B cell (primary cell): ENCODE measurements around the gene APOB. TPM values are rescaled to one million over a fixed set of nuclear protein-coding genes. Genes with fewer than 3 reads are reported as not detected.

ENCODE experiments used
- ATAC-seq: fragments of 200-7000 bp; cut with Tn5 transposase; one replicate; pipeline ENCODE4 v1.10.0; 2021; ENCODE audit warnings: low read depth, mild to moderate bottlenecking, moderate number of reproducible peaks, moderate library complexity
- CTCF ChIA-PET: fragments of 350-600 bp; sonication (Branson Sonifier 250); formaldehyde crosslinking; loops from one replicate; lab custom pipeline; 2021; ENCODE audit warnings: antibody characterized with exemption, inconsistent platforms; lab: Charles Lee
- POLR2A ChIA-PET: fragments of 350-600 bp; sonication (Branson Sonifier 250); formaldehyde crosslinking; loops from one replicate; lab custom pipeline; 2021; ENCODE audit warnings: antibody characterized with exemption; lab: Charles Lee
- DNase-seq: peaks from one replicate; pipeline ENCODE4 v3.0.0; 2013
- H2AFZ ChIP-seq: 2 replicates; pipeline ENCODE4 v1.6.1; 2012; ENCODE audit warnings: mild to moderate bottlenecking, low read depth, low read length; ENCODE audit not compliant: insufficient read depth, poor library complexity, severe bottlenecking
- H3K27ac ChIP-seq, 2 donors: 1 replicate in 1 of 2; 2 replicates in 1 of 2; pipeline ENCODE4 v1.5.1; 2012 to 2013; ENCODE audit warnings: low read length in 2 of 2, mild to moderate bottlenecking in 2 of 2, moderate library complexity in 1 of 2
- H3K27me3 ChIP-seq, 4 experiments: fragments of 200-600 bp in 1 of 4; sonication (generic) in 1 of 4; replicated peaks in 1 of 4; 1 replicate in 2 of 4; 2 replicates in 2 of 4; pipeline versions ENCODE4 v1.6.1 to v1.7.0; 2013 to 2016; ENCODE audit warnings: low read length in 3 of 4, mild to moderate bottlenecking in 2 of 4, mixed read lengths in 1 of 4, moderate library complexity in 1 of 4; ENCODE audit not compliant: insufficient read depth in 4 of 4, control insufficient read depth in 3 of 4; ENCODE audit errors: control extremely low read depth in 1 of 4
- H3K36me3 ChIP-seq, 2 experiments: replicated peaks in 1 of 2; 1 replicate in 1 of 2; 2 replicates in 1 of 2; pipeline versions ENCODE4 v1.6.1 to v1.7.1; 2013; ENCODE audit warnings: low read length in 1 of 2; ENCODE audit not compliant: insufficient read depth in 2 of 2, control insufficient read depth in 1 of 2; ENCODE audit errors: control extremely low read depth in 1 of 2, extremely low read depth in 1 of 2
- H3K4me1 ChIP-seq, 2 donors: fragments of 200-600 bp in 1 of 2; sonication (generic) in 1 of 2; 1 replicate in 1 of 2; 2 replicates in 1 of 2; pipeline versions ENCODE4 v1.5.1 to v1.6.1; 2013 to 2017; ENCODE audit warnings: low read length in 2 of 2; ENCODE audit not compliant: control insufficient read depth in 2 of 2, insufficient read depth in 2 of 2
- H3K4me2 ChIP-seq: replicated peaks from 2 replicates; pipeline ENCODE3; 2012; ENCODE audit warnings: mild to moderate bottlenecking, low read depth, low read length; ENCODE audit not compliant: poor library complexity, severe bottlenecking
- H3K4me3 ChIP-seq, 5 experiments: fragments of 200-600 bp in 1 of 5; sonication (generic) in 1 of 5; 1 replicate in 3 of 5; 2 replicates in 2 of 5; pipeline versions ENCODE4 v1.5.1 to v1.7.0; 2011 to 2016; ENCODE audit warnings: low read length in 4 of 5, mild to moderate bottlenecking in 4 of 5, low read depth in 2 of 5, control low read depth in 1 of 5, moderate library complexity in 1 of 5; ENCODE audit not compliant: insufficient read depth in 1 of 5; ENCODE audit errors: control extremely low read depth in 1 of 5, extremely low read depth in 1 of 5
- H3K79me2 ChIP-seq: fragments of 200-600 bp; sonication (generic); one replicate; pipeline ENCODE4 v1.6.0; 2016; ENCODE audit warnings: low read length; ENCODE audit not compliant: control insufficient read depth, insufficient read depth
- H3K9ac ChIP-seq: fragments of 200-600 bp; sonication (generic); 2 replicates; pipeline ENCODE4 v1.6.1; 2017; ENCODE audit warnings: mild to moderate bottlenecking, low read length, moderate library complexity
- H3K9me3 ChIP-seq, 3 donors: one replicate each; pipeline versions ENCODE4 v1.6.1 to v1.7.1; 2013; ENCODE audit warnings: low read length in 2 of 3; ENCODE audit not compliant: control insufficient read depth in 2 of 3, insufficient read depth in 1 of 3; ENCODE audit errors: control extremely low read depth in 1 of 3
- H4K20me1 ChIP-seq: 2 replicates; pipeline ENCODE4 v1.6.0; 2012; ENCODE audit warnings: mild to moderate bottlenecking, low read length; ENCODE audit not compliant: insufficient read depth, control insufficient read depth, poor library complexity, severe bottlenecking
- H3K27ac Mint-ChIP-seq: one replicate; pipeline ENCODE4 v1.8.0; 2021; ENCODE audit warnings: mixed read lengths
- H3K27me3 Mint-ChIP-seq: one replicate; pipeline ENCODE4 v1.8.0; 2021; ENCODE audit warnings: mixed read lengths
- H3K4me1 Mint-ChIP-seq: one replicate; pipeline ENCODE4 v1.8.0; 2021; ENCODE audit warnings: mixed read lengths
- H3K4me3 Mint-ChIP-seq: one replicate; pipeline ENCODE4 v1.8.0; 2021; ENCODE audit warnings: mixed read lengths
- H3K9me3 Mint-ChIP-seq: one replicate; pipeline ENCODE4 v1.8.0; 2022; ENCODE audit warnings: mixed read lengths; ENCODE audit not compliant: insufficient read depth
- EZH2 ChIP-seq: IDR thresholded peaks from 2 replicates; pipeline ENCODE4 v1.6.1; 2012; ENCODE audit warnings: borderline replicate concordance, low read depth, mild to moderate bottlenecking, moderate library complexity, low read length; ENCODE audit not compliant: insufficient read depth, poor library complexity, severe bottlenecking
- WGBS: methylation state at CpG from one replicate; pipeline ENCODE4 v1.1.5; 2013; ENCODE audit warnings: missing lambda C conversion rate; ENCODE audit not compliant: insufficient coverage; 5-methylcytosine and 5-hydroxymethylcytosine counted together
- intact Hi-C: fragments of 100-400 bp; cut with micrococcal nuclease; formaldehyde crosslinking; loops from one replicate; pipeline ENCODE4 v1.10.0; 2022
- polyA plus RNA-seq: library from polyadenylated mRNA; depleted of rRNA; stranded (reverse); fragments of >200 nt; gene quantifications from 2 replicates; pipeline ENCODE4 v1.2.3, GENCODE V29; 2012
- total RNA-seq, 2 donors: library from RNA; stranded (reverse); fragments of 120-200 nt in 1 of 2; gene quantifications; 1 replicate in 1 of 2; 2 replicates in 1 of 2; pipeline versions ENCODE4 v1.2.3 to v1.2.4, GENCODE V29; 2013 to 2022
- TF ChIP-seq, protein P1 (sequence below): fragments of 200-600 bp; IDR thresholded peaks from one replicate; pipeline ENCODE4 v1.8.0; 2022; ENCODE audit warnings: antibody characterized with exemption, mild to moderate bottlenecking

Gene APOB
- total and polyA plus RNA-seq, 2 donors (not counting 1 experiment from before 2014, with no cell fraction given) = not detected

DNA sequence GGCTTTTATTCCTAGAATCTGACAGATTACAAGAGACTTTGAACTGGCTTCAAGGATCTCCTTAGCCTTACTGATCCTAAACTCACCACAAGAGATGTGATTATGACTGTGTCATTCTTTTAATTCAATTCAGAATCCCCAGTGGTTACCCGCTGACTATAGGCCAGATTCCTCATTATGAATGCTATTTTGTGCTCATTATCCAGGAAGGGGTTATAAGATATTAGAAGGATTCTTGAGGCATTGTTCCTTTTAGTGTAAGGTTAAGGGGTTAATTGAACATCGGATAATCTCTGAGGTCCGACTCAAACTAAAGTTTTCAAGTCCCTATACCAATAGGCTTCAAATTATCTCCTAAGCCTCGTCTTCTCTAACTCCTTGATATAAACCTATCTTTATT is 40.5 kb upstream of the APOB start:
- Mint-ChIP-seq H3K27me3 (no peaks in the 10 kb centered on the region), H3K27ac (no peak overlapping the region), H3K9me3 (no peaks in the 10 kb centered on the region), H3K4me3 (no peak overlapping the region), H3K4me1 (no peaks in the 10 kb centered on the region)
- no peak overlapping the region for H3K4me3 ChIP-seq
- intact Hi-C loops = no loop called here
- H2AFZ ChIP-seq = no peak overlapping the region
- no peaks in the 10 kb centered on the region for H3K27me3 ChIP-seq
- no peaks in the 10 kb centered on the region for H3K79me2 ChIP-seq
- H3K4me1 ChIP-seq = no peaks in the 10 kb centered on the region
- no peaks in the 10 kb centered on the region for H3K9me3 ChIP-seq
- DNase-seq (no peak), ATAC-seq (no peak)
- POLR2A ChIA-PET = no interaction called here
- H3K36me3 ChIP-seq = no peaks in the 10 kb centered on the region
- no peaks in the 10 kb centered on the region for H4K20me1 ChIP-seq
- no peak overlapping the region for H3K27ac ChIP-seq
- no peak for TF ChIP-seq EZH2
- TF ChIP-seq, protein P1, sequence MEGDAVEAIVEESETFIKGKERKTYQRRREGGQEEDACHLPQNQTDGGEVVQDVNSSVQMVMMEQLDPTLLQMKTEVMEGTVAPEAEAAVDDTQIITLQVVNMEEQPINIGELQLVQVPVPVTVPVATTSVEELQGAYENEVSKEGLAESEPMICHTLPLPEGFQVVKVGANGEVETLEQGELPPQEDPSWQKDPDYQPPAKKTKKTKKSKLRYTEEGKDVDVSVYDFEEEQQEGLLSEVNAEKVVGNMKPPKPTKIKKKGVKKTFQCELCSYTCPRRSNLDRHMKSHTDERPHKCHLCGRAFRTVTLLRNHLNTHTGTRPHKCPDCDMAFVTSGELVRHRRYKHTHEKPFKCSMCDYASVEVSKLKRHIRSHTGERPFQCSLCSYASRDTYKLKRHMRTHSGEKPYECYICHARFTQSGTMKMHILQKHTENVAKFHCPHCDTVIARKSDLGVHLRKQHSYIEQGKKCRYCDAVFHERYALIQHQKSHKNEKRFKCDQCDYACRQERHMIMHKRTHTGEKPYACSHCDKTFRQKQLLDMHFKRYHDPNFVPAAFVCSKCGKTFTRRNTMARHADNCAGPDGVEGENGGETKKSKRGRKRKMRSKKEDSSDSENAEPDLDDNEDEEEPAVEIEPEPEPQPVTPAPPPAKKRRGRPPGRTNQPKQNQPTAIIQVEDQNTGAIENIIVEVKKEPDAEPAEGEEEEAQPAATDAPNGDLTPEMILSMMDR = no peak
- WGBS = no CpG with 5 or more reads among the region's 4 CpGs
- CTCF ChIA-PET = no interaction called here
- H3K9ac ChIP-seq = no peak overlapping the region
- no peak overlapping the region for H3K4me2 ChIP-seq

DNA sequence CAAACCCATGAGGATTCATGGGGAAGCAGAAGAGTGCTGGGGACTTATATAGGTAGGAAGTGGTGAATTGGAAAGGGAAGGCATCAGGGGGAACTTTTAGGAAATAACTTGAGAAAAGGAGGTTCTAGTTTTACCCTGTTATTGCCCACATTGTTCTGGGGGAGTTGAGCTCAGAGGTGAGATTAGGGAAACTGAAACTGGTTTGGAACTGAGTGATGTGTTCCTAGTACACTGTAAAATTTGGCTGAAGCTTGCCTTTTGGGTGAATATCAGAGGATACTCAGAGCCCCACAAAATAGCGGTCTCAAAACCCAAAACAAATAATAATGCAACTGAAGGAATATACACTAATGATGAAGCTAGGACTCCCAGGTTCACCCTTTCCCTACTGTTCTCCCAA is 39.6 kb upstream of the APOB start:
- no peaks in the 10 kb centered on the region for H3K27me3 ChIP-seq
- H4K20me1 ChIP-seq = no peaks in the 10 kb centered on the region
- H3K9me3 ChIP-seq = peaks cover 0 to 1% (median 0%) of the 10 kb centered on the region in 3 donors
- intact Hi-C loops = no loop called here
- ChIA-PET CTCF (no interaction called here), POLR2A (no interaction called here)
- Mint-ChIP-seq H3K4me1 (no peaks in the 10 kb centered on the region), H3K27ac (no peak overlapping the region), H3K9me3 (peaks cover 4% of the 10 kb centered on the region), H3K27me3 (no peaks in the 10 kb centered on the region), H3K4me3 (no peak overlapping the region)
- DNase-seq (no peak), ATAC-seq (no peak)
- no peak overlapping the region for H3K4me3 ChIP-seq
- no CpG with 5 or more reads among the region's 1 CpG for WGBS
- H3K9ac ChIP-seq = no peak overlapping the region
- no peaks in the 10 kb centered on the region for H3K4me1 ChIP-seq
- H2AFZ ChIP-seq = no peak overlapping the region
- no peak overlapping the region for H3K27ac ChIP-seq
- H3K79me2 ChIP-seq = no peaks in the 10 kb centered on the region
- H3K4me2 ChIP-seq = no peak overlapping the region
- TF ChIP-seq, protein P1 = no peak
- H3K36me3 ChIP-seq = no peaks in the 10 kb centered on the region
